ENCODE results near the gene MAGI2. TPM values are rescaled to one million over a fixed set of nuclear protein-coding genes. Genes with fewer than 3 reads are reported as not detected.
A peak's percentile ranks its signal among the peaks of the same experiment; 100 is the strongest.

MAGI2 gene
- total and polyA plus RNA-seq, 2 experiments from 2014 or later: 10.4 to 26.4 TPM

- no peaks in the 10 kb centered on the region for H3K27me3 Mint-ChIP-seq (ENCODE audit: insufficient read depth, low read depth, poor library complexity)
- H3K9me3 Mint-ChIP-seq: no peaks in the 10 kb centered on the region
- Histone ChIP-seq H3K27me3 (ENCODE audit: insufficient read depth) (no peaks in the 10 kb centered on the region), H3K4me1 (ENCODE audit: insufficient read depth) (peaks cover 11% of the 10 kb centered on the region), H3K27ac (ENCODE audit: low read depth) (no peak overlapping the region), H3K4me3 (no peak overlapping the region), H3K79me2 (replicated peaks; ENCODE audit: insufficient read depth) (no peaks in the 10 kb centered on the region), H4K20me1 (replicated peaks; ENCODE audit: insufficient read depth) (no peaks in the 10 kb centered on the region), H3F3A (replicated peaks; ENCODE audit: low read depth) (no peaks in the 10 kb centered on the region), H3K4me2 (no peak overlapping the region), H3K36me3 (ENCODE audit: insufficient read depth) (no peaks in the 10 kb centered on the region), H2AFZ (no peak overlapping the region), H3K9me2 (ENCODE audit: insufficient read depth) (no peaks in the 10 kb centered on the region)
- ATAC-seq (no peak), DNase-seq (ENCODE audit: low spot score) (no peak)
- peaks cover 37% of the 10 kb centered on the region for H3K4me1 Mint-ChIP-seq
- TF ChIP-seq POLR2AphosphoS5 (IDR thresholded peaks at IDR 0.05; ENCODE audit: low read depth): no peak
- H3K27ac Mint-ChIP-seq: no peak overlapping the region
- H3K4me3 Mint-ChIP-seq: no peak overlapping the region
- H3K36me3 Mint-ChIP-seq (ENCODE audit: low read depth): no peaks in the 10 kb centered on the region
Observed at GRCh38 chr7:78472519-78472918, 980.9 kb downstream of the MAGI2 start.

DNA sequence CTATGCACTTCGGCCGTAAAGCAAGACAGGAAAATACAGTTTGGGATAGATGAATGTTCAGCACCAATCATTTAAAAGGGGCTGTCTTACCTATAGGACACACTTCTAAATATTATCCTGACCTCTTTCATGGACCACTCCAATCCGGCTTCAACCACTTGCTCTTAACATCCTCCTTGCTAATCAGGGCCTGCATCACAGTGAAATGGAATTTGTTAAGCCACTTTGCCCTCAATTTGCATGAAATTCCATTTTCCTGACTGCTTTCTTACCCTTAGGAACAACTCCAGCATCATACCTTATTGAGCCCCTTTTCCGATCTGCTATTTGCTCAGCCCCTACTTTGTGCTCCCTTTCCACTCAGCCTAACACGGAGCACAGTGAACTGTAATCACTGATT, 987.6 kb downstream of the MAGI2 start:
- H3F3A ChIP-seq (replicated peaks; ENCODE audit: low read depth): no peaks in the 10 kb centered on the region
- Mint-ChIP-seq H3K4me3 (no peak overlapping the region), H3K9me3 (no peaks in the 10 kb centered on the region), H3K36me3 (ENCODE audit: low read depth) (no peaks in the 10 kb centered on the region), H3K4me1 (peaks cover 46% of the 10 kb centered on the region), H3K27me3 (ENCODE audit: insufficient read depth, low read depth, poor library complexity) (no peaks in the 10 kb centered on the region), H3K27ac (peak overlapping the region; percentile 57)
- no peak overlapping the region for H3K4me3 ChIP-seq
- H3K36me3 ChIP-seq (ENCODE audit: insufficient read depth): no peaks in the 10 kb centered on the region
- no peaks in the 10 kb centered on the region for H4K20me1 ChIP-seq (replicated peaks; ENCODE audit: insufficient read depth)
- H3K4me1 ChIP-seq (ENCODE audit: insufficient read depth): peaks cover 31% of the 10 kb centered on the region
- peak overlapping the region; percentile 40; the same call in 1 of the 2 replicates for H3K4me2 ChIP-seq
- DNase-seq (ENCODE audit: low spot score): peak; percentile 70
- H2AFZ ChIP-seq: no peak overlapping the region
- no peaks in the 10 kb centered on the region for H3K27me3 ChIP-seq (ENCODE audit: insufficient read depth)
- peak overlapping the region; percentile 64 for H3K27ac ChIP-seq (ENCODE audit: low read depth)
- peak; percentile 60 for ATAC-seq
- no peaks in the 10 kb centered on the region for H3K79me2 ChIP-seq (replicated peaks; ENCODE audit: insufficient read depth)
- no peaks in the 10 kb centered on the region for H3K9me2 ChIP-seq (ENCODE audit: insufficient read depth)
- no peak for TF ChIP-seq EZH2phosphoT487 (IDR thresholded peaks at IDR 0.05; ENCODE audit: unreplicated experiment)
- TF ChIP-seq STAT1 (IDR thresholded peaks at IDR 0.05; ENCODE audit: unreplicated experiment): no peak
- no peak for TF ChIP-seq REST (IDR thresholded peaks at IDR 0.05; ENCODE audit: unreplicated experiment)
- TF ChIP-seq, protein P1, sequence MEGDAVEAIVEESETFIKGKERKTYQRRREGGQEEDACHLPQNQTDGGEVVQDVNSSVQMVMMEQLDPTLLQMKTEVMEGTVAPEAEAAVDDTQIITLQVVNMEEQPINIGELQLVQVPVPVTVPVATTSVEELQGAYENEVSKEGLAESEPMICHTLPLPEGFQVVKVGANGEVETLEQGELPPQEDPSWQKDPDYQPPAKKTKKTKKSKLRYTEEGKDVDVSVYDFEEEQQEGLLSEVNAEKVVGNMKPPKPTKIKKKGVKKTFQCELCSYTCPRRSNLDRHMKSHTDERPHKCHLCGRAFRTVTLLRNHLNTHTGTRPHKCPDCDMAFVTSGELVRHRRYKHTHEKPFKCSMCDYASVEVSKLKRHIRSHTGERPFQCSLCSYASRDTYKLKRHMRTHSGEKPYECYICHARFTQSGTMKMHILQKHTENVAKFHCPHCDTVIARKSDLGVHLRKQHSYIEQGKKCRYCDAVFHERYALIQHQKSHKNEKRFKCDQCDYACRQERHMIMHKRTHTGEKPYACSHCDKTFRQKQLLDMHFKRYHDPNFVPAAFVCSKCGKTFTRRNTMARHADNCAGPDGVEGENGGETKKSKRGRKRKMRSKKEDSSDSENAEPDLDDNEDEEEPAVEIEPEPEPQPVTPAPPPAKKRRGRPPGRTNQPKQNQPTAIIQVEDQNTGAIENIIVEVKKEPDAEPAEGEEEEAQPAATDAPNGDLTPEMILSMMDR (conservative IDR thresholded peaks at IDR 0.05; ENCODE audit: low read depth in 2 of 2): no peak
- TF ChIP-seq JUNB (IDR thresholded peaks at IDR 0.05; ENCODE audit: unreplicated experiment): no peak
- TF ChIP-seq CREB1 (CRISPR knock-in tag; IDR thresholded peaks at IDR 0.05; ENCODE audit: low read depth): no peak
- TF ChIP-seq, protein P2, sequence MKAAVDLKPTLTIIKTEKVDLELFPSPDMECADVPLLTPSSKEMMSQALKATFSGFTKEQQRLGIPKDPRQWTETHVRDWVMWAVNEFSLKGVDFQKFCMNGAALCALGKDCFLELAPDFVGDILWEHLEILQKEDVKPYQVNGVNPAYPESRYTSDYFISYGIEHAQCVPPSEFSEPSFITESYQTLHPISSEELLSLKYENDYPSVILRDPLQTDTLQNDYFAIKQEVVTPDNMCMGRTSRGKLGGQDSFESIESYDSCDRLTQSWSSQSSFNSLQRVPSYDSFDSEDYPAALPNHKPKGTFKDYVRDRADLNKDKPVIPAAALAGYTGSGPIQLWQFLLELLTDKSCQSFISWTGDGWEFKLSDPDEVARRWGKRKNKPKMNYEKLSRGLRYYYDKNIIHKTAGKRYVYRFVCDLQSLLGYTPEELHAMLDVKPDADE (IDR thresholded peaks at IDR 0.05): no peak
- TF ChIP-seq, protein P3, sequence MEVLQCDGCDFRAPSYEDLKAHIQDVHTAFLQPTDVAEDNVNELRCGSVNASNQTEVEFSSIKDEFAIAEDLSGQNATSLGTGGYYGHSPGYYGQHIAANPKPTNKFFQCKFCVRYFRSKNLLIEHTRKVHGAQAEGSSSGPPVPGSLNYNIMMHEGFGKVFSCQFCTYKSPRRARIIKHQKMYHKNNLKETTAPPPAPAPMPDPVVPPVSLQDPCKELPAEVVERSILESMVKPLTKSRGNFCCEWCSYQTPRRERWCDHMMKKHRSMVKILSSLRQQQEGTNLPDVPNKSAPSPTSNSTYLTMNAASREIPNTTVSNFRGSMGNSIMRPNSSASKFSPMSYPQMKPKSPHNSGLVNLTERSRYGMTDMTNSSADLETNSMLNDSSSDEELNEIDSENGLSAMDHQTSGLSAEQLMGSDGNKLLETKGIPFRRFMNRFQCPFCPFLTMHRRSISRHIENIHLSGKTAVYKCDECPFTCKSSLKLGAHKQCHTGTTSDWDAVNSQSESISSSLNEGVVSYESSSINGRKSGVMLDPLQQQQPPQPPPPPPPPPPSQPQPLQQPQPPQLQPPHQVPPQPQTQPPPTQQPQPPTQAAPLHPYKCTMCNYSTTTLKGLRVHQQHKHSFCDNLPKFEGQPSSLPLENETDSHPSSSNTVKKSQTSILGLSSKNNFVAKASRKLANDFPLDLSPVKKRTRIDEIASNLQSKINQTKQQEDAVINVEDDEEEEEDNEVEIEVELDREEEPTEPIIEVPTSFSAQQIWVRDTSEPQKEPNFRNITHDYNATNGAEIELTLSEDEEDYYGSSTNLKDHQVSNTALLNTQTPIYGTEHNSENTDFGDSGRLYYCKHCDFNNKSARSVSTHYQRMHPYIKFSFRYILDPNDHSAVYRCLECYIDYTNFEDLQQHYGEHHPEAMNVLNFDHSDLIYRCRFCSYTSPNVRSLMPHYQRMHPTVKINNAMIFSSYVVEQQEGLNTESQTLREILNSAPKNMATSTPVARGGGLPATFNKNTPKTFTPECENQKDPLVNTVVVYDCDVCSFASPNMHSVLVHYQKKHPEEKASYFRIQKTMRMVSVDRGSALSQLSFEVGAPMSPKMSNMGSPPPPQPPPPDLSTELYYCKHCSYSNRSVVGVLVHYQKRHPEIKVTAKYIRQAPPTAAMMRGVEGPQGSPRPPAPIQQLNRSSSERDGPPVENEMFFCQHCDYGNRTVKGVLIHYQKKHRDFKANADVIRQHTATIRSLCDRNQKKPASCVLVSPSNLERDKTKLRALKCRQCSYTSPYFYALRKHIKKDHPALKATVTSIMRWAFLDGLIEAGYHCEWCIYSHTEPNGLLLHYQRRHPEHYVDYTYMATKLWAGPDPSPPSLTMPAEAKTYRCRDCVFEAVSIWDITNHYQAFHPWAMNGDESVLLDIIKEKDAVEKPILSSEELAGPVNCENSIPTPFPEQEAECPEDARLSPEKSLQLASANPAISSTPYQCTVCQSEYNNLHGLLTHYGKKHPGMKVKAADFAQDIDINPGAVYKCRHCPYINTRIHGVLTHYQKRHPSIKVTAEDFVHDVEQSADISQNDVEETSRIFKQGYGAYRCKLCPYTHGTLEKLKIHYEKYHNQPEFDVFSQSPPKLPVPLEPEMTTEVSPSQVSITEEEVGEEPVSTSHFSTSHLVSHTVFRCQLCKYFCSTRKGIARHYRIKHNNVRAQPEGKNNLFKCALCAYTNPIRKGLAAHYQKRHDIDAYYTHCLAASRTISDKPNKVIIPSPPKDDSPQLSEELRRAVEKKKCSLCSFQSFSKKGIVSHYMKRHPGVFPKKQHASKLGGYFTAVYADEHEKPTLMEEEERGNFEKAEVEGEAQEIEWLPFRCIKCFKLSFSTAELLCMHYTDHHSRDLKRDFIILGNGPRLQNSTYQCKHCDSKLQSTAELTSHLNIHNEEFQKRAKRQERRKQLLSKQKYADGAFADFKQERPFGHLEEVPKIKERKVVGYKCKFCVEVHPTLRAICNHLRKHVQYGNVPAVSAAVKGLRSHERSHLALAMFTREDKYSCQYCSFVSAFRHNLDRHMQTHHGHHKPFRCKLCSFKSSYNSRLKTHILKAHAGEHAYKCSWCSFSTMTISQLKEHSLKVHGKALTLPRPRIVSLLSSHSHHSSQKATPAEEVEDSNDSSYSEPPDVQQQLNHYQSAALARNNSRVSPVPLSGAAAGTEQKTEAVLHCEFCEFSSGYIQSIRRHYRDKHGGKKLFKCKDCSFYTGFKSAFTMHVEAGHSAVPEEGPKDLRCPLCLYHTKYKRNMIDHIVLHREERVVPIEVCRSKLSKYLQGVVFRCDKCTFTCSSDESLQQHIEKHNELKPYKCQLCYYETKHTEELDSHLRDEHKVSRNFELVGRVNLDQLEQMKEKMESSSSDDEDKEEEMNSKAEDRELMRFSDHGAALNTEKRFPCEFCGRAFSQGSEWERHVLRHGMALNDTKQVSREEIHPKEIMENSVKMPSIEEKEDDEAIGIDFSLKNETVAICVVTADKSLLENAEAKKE (CRISPR knock-in tag; IDR thresholded peaks at IDR 0.05): no peak
